Endothelial cell (in vitro differentiated cells): ENCODE data around the gene RGS11. TPM values are rescaled to one million over a fixed set of nuclear protein-coding genes. Genes with fewer than 3 reads are reported as not detected.

Experiments used
- DNase-seq: peaks from one replicate; pipeline ENCODE4 v3.0.0; 2021; ENCODE audit warnings: low spot score
- H3K27ac Mint-ChIP-seq: one replicate; pipeline ENCODE4 v1.8.0; 2021; ENCODE audit warnings: mixed read lengths, inconsistent platforms; ENCODE audit not compliant: unreplicated experiment
- H3K27me3 Mint-ChIP-seq: one replicate; pipeline ENCODE4 v1.8.0; 2021; ENCODE audit warnings: mild to moderate bottlenecking, moderate library complexity, mixed read lengths, inconsistent platforms; ENCODE audit not compliant: unreplicated experiment
- H3K36me3 Mint-ChIP-seq: one replicate; pipeline ENCODE4 v1.8.0; 2021; ENCODE audit warnings: mild to moderate bottlenecking, low read depth, mixed read lengths, inconsistent platforms; ENCODE audit not compliant: unreplicated experiment
- H3K4me1 Mint-ChIP-seq: one replicate; pipeline ENCODE4 v1.8.0; 2021; ENCODE audit warnings: mild to moderate bottlenecking, mixed read lengths, inconsistent platforms; ENCODE audit not compliant: unreplicated experiment
- H3K4me3 Mint-ChIP-seq: one replicate; pipeline ENCODE4 v1.8.0; 2021; ENCODE audit warnings: mild to moderate bottlenecking, mixed read lengths, inconsistent platforms; ENCODE audit not compliant: unreplicated experiment
- H3K9me3 Mint-ChIP-seq: one replicate; pipeline ENCODE4 v1.8.0; 2021; ENCODE audit warnings: mixed read lengths, inconsistent platforms; ENCODE audit not compliant: unreplicated experiment
- CTCF ChIP-seq: fragments of 200-600 bp; sonication (generic); IDR thresholded peaks from one replicate; pipeline ENCODE4 v1.5.0; 2021; ENCODE audit warnings: antibody characterized with exemption; ENCODE audit not compliant: unreplicated experiment
- total RNA-seq: library from RNA; stranded (reverse); fragmentation: NEBNext Ultra II Directional; extraction: Animal tissue kit (Norgen Biotek cat#: 25700); gene quantifications from one replicate; pipeline ENCODE4 v1.2.1, GENCODE V29; 2021; ENCODE audit not compliant: unreplicated experiment

RGS11 gene
- total RNA-seq, 1 donor from 2014 or later: not detected

GRCh38 chr16:265002-265529 is 10.7 kb downstream of the RGS11 start:
- TF ChIP-seq CTCF: no peak
- H3K9me3 Mint-ChIP-seq: no peaks in the 10 kb centered on the region
- peaks cover 6% of the 10 kb centered on the region for H3K27me3 Mint-ChIP-seq
- H3K4me3 Mint-ChIP-seq: no peak overlapping the region
- H3K4me1 Mint-ChIP-seq: no peaks in the 10 kb centered on the region
- DNase-seq: no peak
- H3K36me3 Mint-ChIP-seq: peaks cover 20% of the 10 kb centered on the region
- H3K27ac Mint-ChIP-seq: no peak overlapping the region

GRCh38 chr16:264440-264951 is 11.2 kb downstream of the RGS11 start:
- Mint-ChIP-seq H3K36me3 (peaks cover 20% of the 10 kb centered on the region), H3K27me3 (peaks cover 4% of the 10 kb centered on the region), H3K4me3 (no peak overlapping the region), H3K27ac (no peak overlapping the region), H3K4me1 (no peaks in the 10 kb centered on the region), H3K9me3 (no peaks in the 10 kb centered on the region)
- DNase-seq: no peak
- TF ChIP-seq CTCF: no peak

DNA sequence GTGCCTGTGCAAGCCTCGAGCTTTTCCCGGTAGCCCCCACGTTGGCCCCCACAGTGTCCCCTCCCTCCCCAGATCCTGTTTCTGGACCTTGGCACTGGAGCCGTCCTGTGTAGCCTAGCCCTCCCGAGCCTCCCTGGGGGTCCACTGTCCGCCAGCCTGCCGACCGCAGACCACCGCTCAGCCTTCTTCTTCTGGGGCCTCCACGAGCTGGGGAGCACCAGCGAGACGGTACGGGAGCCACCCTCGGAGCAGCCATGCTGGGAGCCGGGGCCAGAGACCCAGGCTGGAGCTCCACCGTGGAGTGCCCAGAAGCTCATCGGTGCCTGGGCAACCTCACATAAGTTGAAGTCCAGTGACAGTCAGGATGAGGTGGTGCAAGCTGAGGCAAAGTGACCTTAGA is 11.8 kb downstream of the RGS11 start:
- DNase-seq: no peak
- no peak for TF ChIP-seq CTCF
- Mint-ChIP-seq H3K4me1 (no peaks in the 10 kb centered on the region), H3K27me3 (peaks cover 4% of the 10 kb centered on the region), H3K36me3 (peaks cover 20% of the 10 kb centered on the region), H3K27ac (no peak overlapping the region), H3K9me3 (no peaks in the 10 kb centered on the region), H3K4me3 (no peak overlapping the region)

- no peak for TF ChIP-seq CTCF
- no peak overlapping the region for H3K27ac Mint-ChIP-seq
- H3K4me3 Mint-ChIP-seq: no peak overlapping the region
- H3K9me3 Mint-ChIP-seq: no peaks in the 10 kb centered on the region
- no peak for DNase-seq
- H3K4me1 Mint-ChIP-seq: no peaks in the 10 kb centered on the region
- H3K36me3 Mint-ChIP-seq: peaks cover 20% of the 10 kb centered on the region
- H3K27me3 Mint-ChIP-seq: peaks cover 4% of the 10 kb centered on the region
Observed at GRCh38 chr16:263182-263774, 12.5 kb downstream of the RGS11 start.

- no peak overlapping the region for H3K27ac Mint-ChIP-seq
- no peaks in the 10 kb centered on the region for H3K9me3 Mint-ChIP-seq
- H3K4me3 Mint-ChIP-seq: no peak overlapping the region
- H3K27me3 Mint-ChIP-seq: peaks cover 2% of the 10 kb centered on the region
- no peak for TF ChIP-seq CTCF
- H3K36me3 Mint-ChIP-seq: peaks cover 17% of the 10 kb centered on the region
- H3K4me1 Mint-ChIP-seq: no peaks in the 10 kb centered on the region
- no peak for DNase-seq
Observed at GRCh38 chr16:262121-262745, 13.5 kb downstream of the RGS11 start.
